T-helper 1 cell (primary cell): ENCODE results near the gene MPPED1.

ENCODE experiments used
- DNase-seq, 5 donors: peaks; one replicate each; pipeline ENCODE4 v3.0.0-alpha.2; 2012 to 2020

The MPPED1 gene

DNA sequence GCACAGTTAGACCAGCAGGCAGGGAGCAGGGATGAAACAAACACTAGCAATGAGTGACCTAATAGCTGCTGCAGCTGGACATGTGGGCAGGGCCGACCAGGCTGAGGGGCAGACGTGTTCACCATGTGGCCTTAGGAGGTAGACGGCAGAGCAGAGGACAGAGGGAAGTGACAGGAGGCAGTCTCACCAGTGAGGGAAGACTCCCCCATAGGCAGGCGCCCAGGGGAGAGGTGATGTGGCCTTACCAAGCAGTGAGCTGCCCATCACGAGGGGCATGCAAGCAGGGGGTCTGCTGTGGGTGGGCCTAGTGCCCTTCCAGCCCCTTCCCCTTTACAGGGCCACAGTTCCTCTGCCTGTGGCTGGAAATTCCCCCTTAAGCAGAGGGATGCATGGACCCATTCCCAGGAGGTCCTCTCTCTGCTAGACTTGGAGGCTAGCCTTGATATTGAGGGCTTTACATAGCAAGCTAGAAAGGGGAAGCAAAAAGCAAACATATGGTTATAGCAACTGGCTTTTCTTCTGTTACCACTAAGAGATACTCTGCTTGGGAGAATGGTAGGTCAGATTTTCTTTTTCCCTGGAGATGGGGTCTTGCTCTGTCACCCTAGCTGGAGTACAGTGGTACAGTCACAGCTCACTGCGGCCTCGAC is 67.6 kb downstream of the MPPED1 start:
- no peak for DNase-seq

GRCh38 chr22:43479962-43480361 is 68.1 kb downstream of the MPPED1 start:
- no peak for DNase-seq

- DNase-seq = peak in 1 of 5 donors; percentile 21
Measured at GRCh38 chr22:43481568-43482317, 69.9 kb downstream of the MPPED1 start.

- DNase-seq = no peak
Measured at GRCh38 chr22:43482318-43482625, 70.5 kb downstream of the MPPED1 start.

- DNase-seq = no peak
Measured at GRCh38 chr22:43483266-43483665, 71.5 kb downstream of the MPPED1 start.

- no peak for DNase-seq
Measured at GRCh38 chr22:43483669-43484068, 71.9 kb downstream of the MPPED1 start.

DNA sequence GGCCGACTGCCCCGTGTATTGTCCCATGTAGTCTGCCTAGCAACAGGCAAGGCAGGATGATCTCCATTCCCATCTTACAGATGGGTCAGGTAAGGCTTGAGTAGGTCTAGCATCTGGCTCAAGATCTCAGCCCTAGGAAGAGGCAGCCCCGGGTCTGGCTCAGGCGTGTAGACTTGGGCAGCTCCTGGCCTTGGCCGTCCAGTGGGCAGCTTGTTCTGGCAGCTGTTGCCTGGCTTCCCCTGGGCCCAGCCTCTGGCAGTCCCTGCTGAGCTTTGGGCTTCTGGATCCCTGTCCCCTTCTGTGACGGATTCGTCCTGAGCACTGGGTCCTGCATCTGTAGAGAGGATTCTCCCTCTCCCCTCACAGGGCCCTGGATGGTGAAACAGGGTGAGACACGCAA is 72.4 kb downstream of the MPPED1 start:
- no peak for DNase-seq

DNA sequence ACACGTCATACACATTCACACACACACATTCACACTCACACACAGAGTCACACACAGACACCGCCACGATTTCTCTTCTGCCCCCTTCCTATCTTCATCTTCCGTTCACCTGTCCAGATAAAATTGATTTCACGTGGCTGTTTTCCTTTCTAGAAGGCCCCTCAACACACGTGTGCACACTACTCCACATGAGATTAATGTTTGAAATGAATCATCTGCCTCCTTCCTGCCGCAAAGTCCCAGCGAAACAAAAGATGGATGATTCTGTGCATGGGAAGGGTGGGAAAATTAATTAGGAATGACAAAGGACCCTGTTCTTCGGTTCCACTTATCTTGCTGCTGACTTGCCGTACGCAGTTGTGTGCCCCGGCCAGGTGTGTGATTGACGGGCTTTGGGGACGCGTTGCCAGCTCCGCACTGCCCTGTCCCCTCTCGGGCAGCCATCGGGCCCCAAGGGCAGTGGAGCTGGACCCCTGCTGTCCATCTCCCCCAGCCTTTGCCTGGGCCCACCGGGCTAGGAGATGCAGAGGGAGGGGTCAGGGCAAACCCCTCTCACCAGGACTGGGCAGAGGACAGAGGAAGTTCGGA is 73.8 kb downstream of the MPPED1 start:
- no peak for DNase-seq

DNA sequence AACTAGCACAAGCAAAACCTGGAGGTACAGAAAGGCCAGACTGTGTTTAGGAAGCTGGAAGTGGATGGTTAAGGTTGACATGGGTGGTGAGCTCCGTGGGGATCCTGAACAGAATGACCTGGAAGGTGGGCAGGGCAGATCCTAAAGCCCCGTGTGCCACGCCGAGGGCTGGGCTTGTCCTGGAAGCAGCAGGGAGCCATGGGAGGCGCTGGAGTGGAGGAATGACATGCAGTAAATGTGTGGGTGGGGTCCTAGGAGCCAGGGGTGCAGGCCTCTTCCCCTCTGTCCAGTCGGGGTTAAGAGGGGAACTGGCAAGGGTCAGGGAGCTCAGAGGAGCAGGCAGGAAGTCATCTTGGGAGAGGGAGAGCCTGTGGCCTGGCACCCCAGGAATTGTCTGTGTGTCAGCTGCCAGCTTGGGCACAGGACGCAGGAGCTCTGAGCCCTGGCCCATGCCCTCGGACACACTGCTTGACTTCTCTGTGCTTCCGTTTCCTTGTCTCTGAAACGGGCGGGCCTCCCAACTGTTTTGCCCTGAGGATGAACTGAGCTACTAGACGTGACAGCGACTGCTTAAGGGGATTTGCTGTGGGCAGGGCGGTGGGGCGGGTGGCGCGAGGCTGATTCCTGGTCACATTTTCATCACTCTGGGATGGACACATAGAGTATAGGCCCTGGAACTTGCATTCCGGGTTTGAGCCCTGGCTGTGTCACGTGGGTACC is 75.7 kb downstream of the MPPED1 start:
- DNase-seq = no peak

DNA sequence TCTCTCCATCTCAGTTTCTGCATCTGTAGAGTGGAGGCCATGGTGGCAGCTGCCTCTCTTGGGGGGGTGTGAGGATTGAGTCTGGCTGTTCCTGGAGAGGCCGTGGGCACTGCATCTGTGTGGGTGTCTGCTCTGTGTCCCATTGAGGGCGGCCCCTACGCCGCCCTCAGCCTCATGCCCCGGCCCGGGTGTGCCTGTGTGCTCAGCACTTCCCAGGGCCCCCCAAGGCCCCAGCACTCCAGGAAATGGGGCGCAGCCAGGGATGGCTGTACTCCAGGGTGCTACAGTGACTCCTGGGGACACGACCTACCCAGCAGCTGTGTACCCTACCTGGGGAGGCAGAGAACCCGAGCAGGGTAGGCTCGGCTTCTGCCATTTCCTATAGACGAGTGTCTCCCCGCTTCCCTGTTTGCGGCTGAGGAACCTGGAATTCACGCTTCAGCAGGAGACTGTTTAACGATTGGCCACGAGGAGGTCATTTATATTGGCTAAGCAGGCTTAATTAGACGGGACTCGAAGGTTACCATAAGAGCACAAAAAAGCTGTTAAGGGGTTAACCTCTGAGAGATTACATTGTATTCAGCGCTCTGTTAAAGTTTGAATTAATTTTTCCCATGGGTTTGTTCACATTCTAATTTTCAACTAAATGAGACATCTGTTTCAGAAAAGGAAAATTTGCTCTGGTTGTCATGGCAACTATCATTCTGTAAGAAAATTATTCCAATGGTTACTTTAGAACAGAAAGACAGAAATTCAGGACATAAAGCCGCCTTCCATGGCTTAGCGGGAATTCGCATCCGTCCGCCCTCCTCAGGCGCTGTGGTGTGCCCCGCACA is 76.4 kb downstream of the MPPED1 start:
- DNase-seq = no peak

- DNase-seq = no peak
Measured at GRCh38 chr22:43488937-43489336, 77.1 kb downstream of the MPPED1 start.

DNA sequence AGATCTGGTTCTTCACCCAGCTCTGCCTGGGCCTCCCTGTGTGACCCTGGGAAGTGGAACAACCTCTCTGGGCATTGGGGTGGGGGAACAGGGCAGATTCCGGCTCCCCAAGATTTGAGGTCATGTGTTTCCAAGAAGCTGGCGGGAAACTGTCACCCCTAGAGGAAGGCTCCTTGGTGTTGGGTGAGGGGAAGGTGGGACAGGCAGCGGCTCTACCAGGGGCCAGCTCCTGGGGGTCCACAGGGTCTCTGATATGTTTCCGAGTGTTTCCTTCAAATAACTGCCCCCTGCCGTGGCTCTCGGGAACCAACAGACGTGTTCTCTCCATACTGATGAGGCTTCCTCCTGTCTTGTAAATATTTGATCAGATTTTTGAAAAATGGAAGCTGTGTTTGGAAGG is 78.5 kb downstream of the MPPED1 start:
- DNase-seq = no peak

GRCh38 chr22:43491177-43491576 is 79.4 kb downstream of the MPPED1 start:
- no peak for DNase-seq

- no peak for DNase-seq
Measured at GRCh38 chr22:43491737-43492136, 79.9 kb downstream of the MPPED1 start.

DNA sequence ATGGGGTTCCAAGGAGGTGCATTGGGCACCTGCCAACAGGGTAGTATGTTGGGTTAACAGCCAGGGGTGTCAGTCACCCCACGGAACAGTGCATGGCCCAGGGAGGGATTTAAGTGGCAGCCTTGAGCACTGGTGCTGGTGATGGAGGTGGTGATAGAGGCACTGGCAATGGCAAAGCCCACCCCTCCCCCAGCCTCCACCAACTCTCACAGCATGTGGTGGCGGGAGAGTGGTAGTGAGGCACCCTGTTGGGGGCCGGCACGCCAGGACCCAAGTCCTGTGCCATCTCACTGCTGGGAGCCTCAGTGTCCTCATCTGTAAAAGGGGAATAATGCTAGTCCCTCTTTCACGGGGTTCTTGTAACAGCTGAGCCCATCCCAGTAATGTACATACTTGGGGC is 81.5 kb downstream of the MPPED1 start:
- no peak for DNase-seq

- DNase-seq = no peak
Measured at GRCh38 chr22:43497956-43498855, 86.4 kb downstream of the MPPED1 start.

DNA sequence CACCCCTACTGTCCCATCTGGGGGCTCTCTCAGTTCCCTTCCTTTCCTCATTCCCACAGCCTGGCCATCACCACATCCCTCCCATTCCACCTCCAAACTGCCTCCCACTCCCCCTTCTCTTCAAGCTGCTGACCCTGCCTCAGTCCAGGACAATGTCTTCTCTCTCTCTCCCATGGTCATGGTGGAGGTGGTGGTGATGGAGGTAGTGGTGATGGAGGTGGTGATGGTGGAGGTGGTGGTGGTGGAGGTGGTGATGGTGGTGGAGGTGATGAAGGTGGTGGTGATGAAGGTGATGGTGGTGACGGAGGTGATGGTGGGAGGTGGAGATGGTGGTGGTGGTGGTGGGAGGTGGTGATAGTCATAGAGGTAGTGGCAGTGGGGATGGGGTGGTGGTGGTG is 87.0 kb downstream of the MPPED1 start:
- DNase-seq = no peak

DNA sequence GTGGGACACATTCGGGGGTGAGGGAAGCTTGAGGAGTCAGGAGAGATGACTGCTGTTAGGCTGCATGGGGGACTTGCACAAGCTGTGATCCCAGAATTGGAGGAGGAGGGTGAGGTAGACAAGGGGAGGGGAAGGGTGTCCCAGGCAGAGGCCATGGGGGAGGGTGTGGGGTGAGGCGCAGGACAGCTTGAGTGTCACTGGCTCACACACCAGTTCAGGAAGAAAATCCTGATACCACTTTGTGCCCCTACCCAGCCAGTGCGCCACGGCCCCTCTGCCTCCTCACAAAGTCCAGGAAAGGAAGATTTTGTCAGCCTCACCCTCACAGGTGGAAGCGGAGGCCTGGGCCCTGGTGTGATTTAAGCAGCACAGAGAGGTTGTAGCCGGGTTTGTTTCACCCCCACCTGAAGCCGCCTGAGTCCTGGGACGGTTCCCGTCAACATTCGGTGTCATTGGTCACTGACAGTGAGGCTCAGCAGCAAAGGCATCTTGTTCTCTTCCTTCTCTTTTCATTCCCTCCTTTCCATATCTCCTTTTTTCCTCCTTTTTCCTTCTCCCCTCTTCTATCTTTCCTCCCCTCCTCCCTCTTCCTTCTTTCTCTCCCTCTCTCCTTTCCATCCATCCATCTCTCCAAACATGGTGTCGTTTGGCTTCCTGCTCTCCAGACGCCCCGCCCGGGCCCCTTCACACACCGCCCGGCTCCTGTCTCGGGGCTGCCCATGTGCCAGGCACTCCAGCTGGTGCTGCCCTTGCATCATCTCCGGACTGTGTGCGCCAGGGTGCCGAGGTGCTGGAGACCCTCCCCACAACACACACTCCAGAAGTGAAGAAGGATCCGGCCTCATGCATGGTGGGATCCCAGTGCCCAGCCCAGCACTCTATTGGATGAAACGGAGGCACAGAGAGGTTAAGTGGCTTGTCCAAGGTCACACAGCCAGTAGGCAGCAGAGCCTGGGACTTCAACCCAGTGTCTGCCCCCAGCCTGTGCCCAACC is 89.3 kb downstream of the MPPED1 start:
- no peak for DNase-seq

GRCh38 chr22:43501878-43502277 is 90.1 kb downstream of the MPPED1 start:
- no peak for DNase-seq

DNA sequence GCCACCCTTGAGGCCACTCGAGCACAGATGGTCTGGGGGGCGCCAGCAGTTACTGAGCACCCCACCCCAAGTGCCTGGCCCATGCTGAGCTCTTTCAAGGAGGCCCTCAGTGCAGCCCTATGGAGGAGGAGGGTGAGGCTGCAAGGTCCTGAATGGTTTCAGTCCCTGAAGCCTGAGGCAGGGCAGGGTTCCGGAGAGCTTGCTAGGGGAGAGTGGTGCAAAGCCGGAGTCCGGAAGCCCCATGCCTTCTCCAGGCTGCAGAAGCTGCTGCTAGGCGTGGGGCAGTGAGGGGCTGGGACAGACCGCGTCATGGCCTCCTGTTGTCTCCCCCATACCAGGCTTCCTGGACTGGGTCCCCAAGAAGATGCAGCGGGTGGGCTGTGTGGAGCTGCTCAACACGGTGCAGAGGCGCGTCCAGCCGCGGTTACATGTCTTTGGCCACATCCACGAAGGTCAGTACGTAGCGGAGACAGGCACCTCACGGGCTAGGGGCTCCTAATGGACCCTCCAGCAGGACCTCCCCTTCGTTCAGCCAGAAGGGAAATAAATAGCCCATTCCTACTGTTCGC is 90.6 kb downstream of the MPPED1 start:
- DNase-seq = no peak
